Adrenal gland (tissue), 12 donors: ENCODE results near the gene GALK1. TPM values are rescaled to one million over a fixed set of nuclear protein-coding genes. Genes with fewer than 3 reads are reported as not detected.

Experiments used
- DNase-seq, 7 donors: peaks; one replicate each; pipeline ENCODE4 v3.0.0-alpha.2; 2019 to 2020
- H3K27ac ChIP-seq, 5 donors: fragments of 200-600 bp; sonication (generic) in 4 of 5; 1 replicate in 3 of 5; 2 replicates in 2 of 5; pipeline versions ENCODE4 v1.5.1 to v1.8.0; 2016 to 2020; ENCODE audit warnings: mild to moderate bottlenecking in 1 of 5
- H3K27me3 ChIP-seq: fragments of 200-600 bp; 2 replicates; pipeline ENCODE4 v1.8.0; 2021
- H3K36me3 ChIP-seq, 2 donors: fragments of 200-600 bp; replicated peaks in 1 of 2; 1 replicate in 1 of 2; 2 replicates in 1 of 2; pipeline versions ENCODE4 v1.5.1 to v1.8.0; 2018 to 2022
- H3K4me1 ChIP-seq, 2 donors: fragments of 200-600 bp; replicated peaks in 1 of 2; 1 replicate in 1 of 2; 2 replicates in 1 of 2; pipeline versions ENCODE4 v1.5.1 to v1.8.0; 2018 to 2021
- H3K4me3 ChIP-seq, 4 donors: fragments of 200-600 bp; sonication (generic) in 3 of 4; one replicate each; pipeline ENCODE4 v1.5.1; 2016 to 2018
- H3K9me3 ChIP-seq, 3 donors: fragments of 200-600 bp; sonication (generic) in 1 of 3; replicated peaks in 1 of 3; 1 replicate in 2 of 3; 2 replicates in 1 of 3; pipeline versions ENCODE4 v1.5.1 to v1.8.0; 2016 to 2021
- POLR2A ChIP-seq, 2 donors: fragments of 450-650 bp; IDR thresholded peaks; one replicate each; pipeline ENCODE4 v1.6.1; 2017; ENCODE audit warnings: antibody characterized with exemption in 2 of 2, mild to moderate bottlenecking in 2 of 2, moderate library complexity in 1 of 2
- WGBS, 4 donors: extraction: QIAGEN DNeasy Blood & Tissue Kit in 2 of 4; methylation state at CpG; one replicate each; pipeline versions ENCODE4 v1.1.5 to v1.1.7; 2013 to 2017; 5-methylcytosine and 5-hydroxymethylcytosine counted together
- intact Hi-C, 2 donors: fragments of 100-400 bp; cut with DNase I; formaldehyde crosslinking; loops; one replicate each; pipeline versions ENCODE4 v1.14.1 to v1.15.0; 2022 to 2023
- polyA plus RNA-seq, 3 donors: library from polyadenylated mRNA; stranded (reverse); fragments of 200-250 nt in 2 of 3; fragments of 350-450 nt in 1 of 3; fragmentation: Illumina TruSeq in 1 of 3; extraction: RNeasy Lipid Tissue Mini Kit (QIAGEN cat#74804) in 1 of 3; gene quantifications; one replicate each; pipeline ENCODE4 v1.2.3, GENCODE V29; 2013 to 2014
- total RNA-seq, 9 donors: library from RNA; depleted of rRNA in 4 of 9; stranded (reverse); fragments of >200 nt in 4 of 9; fragments of 120-200 nt in 1 of 9; fragmentation: NEBNext Ultra II Directional in 1 of 9; extraction: Animal tissue kit (Norgen Biotek cat#: 25700) in 1 of 9; gene quantifications; one replicate each; pipeline versions ENCODE4 v1.1.0 to v1.2.4, GENCODE V29; 2013 to 2023
- TF ChIP-seq, protein P1 (sequence below), 6 experiments: fragments of 450-650 bp in 4 of 6; fragments of 200-600 bp in 2 of 6; sonication (generic) in 1 of 6; IDR thresholded peaks; 1 replicate in 5 of 6; 2 replicates in 1 of 6; pipeline versions ENCODE4 v1.5.1 to v1.8.0; 2016 to 2021; ENCODE audit warnings: antibody characterized with exemption in 6 of 6, mild to moderate bottlenecking in 2 of 6, moderate library complexity in 1 of 6
- donor health status: healthy with polysubstance abuse.
- donor health status: Bipolar disorder and iron deficiency.
- donor health status: DM: yes; HTN: yes; CAD: no.
- donor health status: DM: no; HTN: no; CAD: no.
- donor health status: DM: no; HTN: no; CAD: no.
- donor health status: DM: yes; HTN: yes; CAD: no.

The GALK1 gene
- total and polyA plus RNA-seq, 12 donors, result 1.4 to 47.3 (median 25.3) TPM

DNA sequence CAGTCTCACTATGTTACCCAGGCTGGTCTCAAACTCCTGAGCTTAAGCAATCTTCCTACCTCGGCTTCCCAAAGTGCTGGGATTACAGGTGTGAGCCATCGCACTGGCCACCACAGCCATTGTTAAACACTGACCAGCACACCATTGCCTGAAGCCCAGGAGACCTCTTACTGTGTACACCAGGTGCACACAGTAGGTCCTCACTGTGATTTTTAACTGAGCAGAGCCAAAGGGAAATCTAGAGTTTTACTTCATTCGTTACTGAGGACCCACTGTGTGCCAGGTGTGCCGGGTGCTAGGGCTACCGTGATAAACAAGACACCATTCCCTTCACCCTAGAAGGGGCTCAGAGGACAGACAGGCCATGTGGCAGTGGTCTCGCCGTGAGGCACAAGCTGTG is 39.5 kb downstream of the GALK1 start:
- intact Hi-C loops, result no loop called here
- Histone ChIP-seq H3K27me3 (peaks cover 16% of the 10 kb centered on the region), H3K9me3 (no peaks in the 10 kb centered on the region), H3K36me3 (no peaks in the 10 kb centered on the region), H3K4me3 (no peak overlapping the region), H3K27ac (no peak overlapping the region), H3K4me1 (peaks cover 0 to 7% of the 10 kb centered on the region in 2 donors)
- TF ChIP-seq POLR2A (IDR thresholded peaks at IDR 0.05), result no peak
- TF ChIP-seq, protein P1, sequence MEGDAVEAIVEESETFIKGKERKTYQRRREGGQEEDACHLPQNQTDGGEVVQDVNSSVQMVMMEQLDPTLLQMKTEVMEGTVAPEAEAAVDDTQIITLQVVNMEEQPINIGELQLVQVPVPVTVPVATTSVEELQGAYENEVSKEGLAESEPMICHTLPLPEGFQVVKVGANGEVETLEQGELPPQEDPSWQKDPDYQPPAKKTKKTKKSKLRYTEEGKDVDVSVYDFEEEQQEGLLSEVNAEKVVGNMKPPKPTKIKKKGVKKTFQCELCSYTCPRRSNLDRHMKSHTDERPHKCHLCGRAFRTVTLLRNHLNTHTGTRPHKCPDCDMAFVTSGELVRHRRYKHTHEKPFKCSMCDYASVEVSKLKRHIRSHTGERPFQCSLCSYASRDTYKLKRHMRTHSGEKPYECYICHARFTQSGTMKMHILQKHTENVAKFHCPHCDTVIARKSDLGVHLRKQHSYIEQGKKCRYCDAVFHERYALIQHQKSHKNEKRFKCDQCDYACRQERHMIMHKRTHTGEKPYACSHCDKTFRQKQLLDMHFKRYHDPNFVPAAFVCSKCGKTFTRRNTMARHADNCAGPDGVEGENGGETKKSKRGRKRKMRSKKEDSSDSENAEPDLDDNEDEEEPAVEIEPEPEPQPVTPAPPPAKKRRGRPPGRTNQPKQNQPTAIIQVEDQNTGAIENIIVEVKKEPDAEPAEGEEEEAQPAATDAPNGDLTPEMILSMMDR (IDR thresholded peaks at IDR 0.05), result no peak
- DNase-seq, result no peak
- 73 to 89% (median 81%) methylated on average over 3 to 7 of the region's 7 CpGs for WGBS, 4 donors

DNA sequence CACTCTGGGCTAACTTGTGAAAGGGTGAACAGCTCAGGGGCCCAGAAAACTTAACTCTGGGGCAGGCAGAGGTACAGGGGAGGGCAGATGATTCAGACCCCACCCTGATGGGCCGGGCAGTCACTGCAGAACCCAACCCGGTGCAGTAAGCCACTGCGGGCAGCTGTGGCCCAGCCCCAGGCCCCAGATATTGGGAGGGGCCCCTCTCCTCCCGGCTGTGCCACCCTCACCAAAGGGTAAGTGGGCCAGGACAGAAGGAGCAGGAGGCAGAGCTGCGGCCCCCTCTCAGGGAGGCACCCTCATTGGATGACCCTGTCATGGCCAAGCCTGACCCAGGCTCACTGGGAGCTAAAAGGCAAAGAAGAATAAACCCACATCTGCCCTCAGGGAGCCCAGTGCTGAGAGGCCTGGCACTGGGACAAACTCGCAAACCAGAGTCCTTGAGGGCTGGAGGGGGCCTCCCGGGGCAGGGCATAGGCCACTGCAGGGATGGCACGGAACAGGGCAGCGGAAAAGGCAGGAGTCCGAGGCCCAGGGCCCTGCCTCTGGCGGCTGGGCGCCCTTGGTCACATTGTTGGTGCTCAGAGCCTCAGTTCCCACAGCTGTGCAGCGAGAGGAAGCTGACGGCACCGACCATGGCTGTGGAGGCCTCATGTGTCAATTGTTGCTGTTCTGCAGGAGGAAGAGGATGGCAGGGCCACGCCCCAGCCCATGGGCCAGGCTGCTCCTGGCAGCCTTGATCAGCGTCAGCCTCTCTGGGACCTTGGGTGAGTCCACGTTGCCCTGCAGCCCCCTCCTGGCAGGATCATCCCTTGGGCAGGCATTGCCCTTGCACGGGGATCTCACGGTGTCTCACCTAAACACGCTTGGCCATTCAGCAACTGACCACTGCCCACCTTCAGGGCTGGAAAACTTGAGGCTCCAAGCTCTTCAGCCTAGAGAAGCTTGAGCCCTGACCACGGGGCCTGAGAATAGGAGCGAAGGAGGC is 40.7 kb downstream of the GALK1 start:
- Histone ChIP-seq H3K4me1 (peaks cover 0 to 7% of the 10 kb centered on the region in 2 donors), H3K27ac (no peak overlapping the region), H3K4me3 (no peak overlapping the region), H3K9me3 (no peaks in the 10 kb centered on the region), H3K36me3 (no peaks in the 10 kb centered on the region), H3K27me3 (peaks cover 21% of the 10 kb centered on the region)
- DNase-seq, result peak in 1 of 7 donors; percentile 12
- intact Hi-C loops, result no loop called here
- TF ChIP-seq POLR2A (IDR thresholded peaks at IDR 0.05), result no peak
- TF ChIP-seq, protein P1 (IDR thresholded peaks at IDR 0.05), result no peak
- WGBS, 4 donors, result 73 to 78% (median 76%) methylated on average over 11 to 23 of the region's 23 CpGs; no CpG with 5 or more reads in 1 of the 4 donors

DNA sequence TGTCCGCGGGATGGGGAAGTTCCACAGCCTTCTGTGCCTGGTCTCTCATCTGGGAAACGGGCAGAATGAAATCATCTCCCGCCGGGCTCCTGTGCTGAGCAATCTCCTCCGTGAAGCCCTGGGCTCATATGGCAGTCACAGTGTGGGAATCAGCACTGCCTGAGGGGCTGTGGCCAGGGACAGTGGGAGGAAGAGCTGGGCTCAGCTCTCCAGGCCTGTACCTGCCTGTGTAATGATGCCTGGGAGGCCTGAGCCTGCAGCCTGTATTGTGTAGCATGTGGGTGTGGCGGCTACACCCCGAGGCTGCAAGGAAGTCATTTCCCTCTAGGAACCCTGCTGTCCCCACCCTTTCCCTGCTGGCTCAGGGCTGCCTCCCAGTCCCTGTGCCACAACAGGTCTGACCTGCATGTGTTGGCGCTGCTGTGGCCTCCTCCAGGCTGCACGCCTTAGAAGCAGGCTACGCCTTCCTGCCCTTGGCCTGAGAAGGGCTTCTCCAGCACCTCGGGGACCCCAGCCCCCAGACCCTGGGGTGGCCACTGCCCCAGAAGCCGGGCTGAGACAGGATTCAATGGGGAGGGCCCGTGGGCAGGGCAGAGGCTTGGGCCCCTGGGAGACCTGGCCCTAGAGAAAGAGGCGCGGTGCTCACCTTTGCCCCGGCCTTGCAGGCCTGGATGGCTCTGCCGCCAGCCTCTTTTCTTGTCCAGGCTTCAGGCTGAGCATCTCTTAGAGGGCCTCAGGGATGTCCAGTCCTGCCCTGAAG is 41.6 kb downstream of the GALK1 start:
- Histone ChIP-seq H3K27me3 (peaks cover 21% of the 10 kb centered on the region), H3K4me3 (no peak overlapping the region), H3K27ac (no peak overlapping the region), H3K9me3 (no peaks in the 10 kb centered on the region), H3K36me3 (no peaks in the 10 kb centered on the region), H3K4me1 (peaks cover 0 to 7% of the 10 kb centered on the region in 2 donors)
- intact Hi-C loops, result no loop called here
- no peak for DNase-seq
- WGBS, 4 donors, result 46 to 80% (median 75%) methylated on average over 4 to 18 of the region's 18 CpGs
- no peak for TF ChIP-seq POLR2A (IDR thresholded peaks at IDR 0.05)
- TF ChIP-seq, protein P1 (IDR thresholded peaks at IDR 0.05), result no peak

DNA sequence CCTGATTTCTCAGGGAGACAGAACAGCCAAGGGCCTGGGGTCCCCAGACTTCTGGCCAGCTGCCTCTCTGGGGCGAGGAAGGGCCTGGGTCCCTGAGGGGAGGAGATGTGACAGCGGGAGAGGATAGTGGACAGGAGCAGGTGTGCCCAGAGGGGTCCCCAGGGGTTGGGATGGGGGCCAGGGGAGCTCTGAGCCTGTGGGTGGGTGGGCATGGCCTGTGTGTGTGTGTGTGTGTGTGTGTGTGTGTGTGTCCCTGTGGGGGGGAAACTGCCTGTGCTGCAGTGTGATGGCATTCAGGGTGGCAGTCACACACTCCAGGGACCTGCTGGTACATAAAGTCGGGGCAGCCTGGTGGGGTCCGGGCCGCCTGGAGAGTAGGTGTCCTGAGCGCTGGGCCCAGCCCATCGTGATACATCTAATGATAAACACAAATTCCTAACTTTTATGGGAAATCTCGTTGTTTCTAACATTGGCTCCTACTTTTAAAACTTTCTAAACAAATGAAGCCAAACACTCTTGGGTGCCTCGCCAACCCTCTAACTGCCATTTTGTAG is 42.4 kb downstream of the GALK1 start:
- Histone ChIP-seq H3K9me3 (no peaks in the 10 kb centered on the region), H3K27ac (no peak overlapping the region), H3K36me3 (no peaks in the 10 kb centered on the region), H3K27me3 (peaks cover 21% of the 10 kb centered on the region), H3K4me3 (no peak overlapping the region), H3K4me1 (peaks cover 0 to 7% of the 10 kb centered on the region in 2 donors)
- intact Hi-C loops, result no loop called here
- 72 to 85% (median 81%) methylated on average over 4 to 9 of the region's 9 CpGs for WGBS, 4 donors
- TF ChIP-seq, protein P1 (IDR thresholded peaks at IDR 0.05), result no peak
- no peak for TF ChIP-seq POLR2A (IDR thresholded peaks at IDR 0.05)
- DNase-seq, result no peak
